Smooth muscle cell (in vitro differentiated cells): ENCODE results near the gene NOX3. TPM values are rescaled to one million over a fixed set of nuclear protein-coding genes. Genes with fewer than 3 reads are reported as not detected.

Experiments used
- DNase-seq: peaks from one replicate; lab custom pipeline; 2025; ENCODE audit not compliant: unreplicated experiment; lab: John Stamatoyannopoulos, UW
- H2AFZ ChIP-seq: fragments of 200-600 bp; sonication (generic); 2 replicates; pipeline ENCODE4 v1.6.0; 2016; ENCODE audit warnings: antibody characterized with exemption, low read depth, mild to moderate bottlenecking
- H3F3A ChIP-seq: fragments of 200-600 bp; sonication (generic); 2 replicates; pipeline ENCODE4 v1.6.0; 2017; ENCODE audit warnings: antibody characterized with exemption, low read depth
- H3K27ac ChIP-seq: fragments of 200-600 bp; sonication (generic); 2 replicates; pipeline ENCODE4 v1.5.1; 2016; ENCODE audit warnings: low read depth, mild to moderate bottlenecking
- H3K27me3 ChIP-seq: fragments of 200-600 bp; sonication (generic); 2 replicates; pipeline ENCODE4 v1.6.1; 2016; ENCODE audit warnings: low read depth, mild to moderate bottlenecking
- H3K36me3 ChIP-seq: fragments of 200-600 bp; sonication (generic); 2 replicates; pipeline ENCODE4 v1.5.1; 2016; ENCODE audit warnings: low read depth
- H3K4me1 ChIP-seq: fragments of 200-600 bp; sonication (generic); 2 replicates; pipeline ENCODE4 v1.5.1; 2016; ENCODE audit warnings: low read depth
- H3K4me2 ChIP-seq: fragments of 200-600 bp; sonication (generic); 2 replicates; pipeline ENCODE4 v1.6.0; 2016; ENCODE audit warnings: mild to moderate bottlenecking
- H3K4me3 ChIP-seq: fragments of 200-600 bp; sonication (generic); 2 replicates; pipeline ENCODE4 v1.5.1; 2016; ENCODE audit warnings: mild to moderate bottlenecking
- H3K79me2 ChIP-seq: fragments of 200-600 bp; sonication (generic); 2 replicates; pipeline ENCODE4 v1.6.0; 2016; ENCODE audit warnings: low read depth, mild to moderate bottlenecking
- H3K9ac ChIP-seq: fragments of 200-600 bp; sonication (generic); 2 replicates; pipeline ENCODE4 v1.6.0; 2016; ENCODE audit warnings: low read depth
- H3K9me3 ChIP-seq: fragments of 200-600 bp; sonication (generic); replicated peaks from 2 replicates; pipeline ENCODE4 v1.5.1; 2016; ENCODE audit warnings: low read depth
- H4K20me1 ChIP-seq: fragments of 200-600 bp; sonication (generic); 2 replicates; pipeline ENCODE4 v1.6.0; 2016; ENCODE audit warnings: low read depth
- WGBS: methylation state at CpG from one replicate; pipeline ENCODE4 v1.1.7; 2016; ENCODE audit warnings: low lambda C conversion rate; 5-methylcytosine and 5-hydroxymethylcytosine counted together
- polyA plus RNA-seq: library from polyadenylated mRNA; unstranded; fragments of >200 nt; fragmentation: Nextera tagmentation; extraction: Ambion mirVana; gene quantifications from 2 replicates; pipeline ENCODE4 v1.2.1, GENCODE V29; 2016
- total RNA-seq: library from RNA; depleted of rRNA; stranded (reverse); fragments of >200 nt; gene quantifications from 2 replicates; pipeline ENCODE4 v1.2.3, GENCODE V29; 2014
- TF ChIP-seq, protein P1 (sequence below): fragments of 200-600 bp; sonication (generic); IDR thresholded peaks from 2 replicates; pipeline ENCODE4 v1.5.1; 2017; ENCODE audit warnings: borderline replicate concordance, mild to moderate bottlenecking, antibody characterized with exemption; ENCODE audit not compliant: insufficient read depth, poor library complexity, severe bottlenecking

The NOX3 gene, protein sequence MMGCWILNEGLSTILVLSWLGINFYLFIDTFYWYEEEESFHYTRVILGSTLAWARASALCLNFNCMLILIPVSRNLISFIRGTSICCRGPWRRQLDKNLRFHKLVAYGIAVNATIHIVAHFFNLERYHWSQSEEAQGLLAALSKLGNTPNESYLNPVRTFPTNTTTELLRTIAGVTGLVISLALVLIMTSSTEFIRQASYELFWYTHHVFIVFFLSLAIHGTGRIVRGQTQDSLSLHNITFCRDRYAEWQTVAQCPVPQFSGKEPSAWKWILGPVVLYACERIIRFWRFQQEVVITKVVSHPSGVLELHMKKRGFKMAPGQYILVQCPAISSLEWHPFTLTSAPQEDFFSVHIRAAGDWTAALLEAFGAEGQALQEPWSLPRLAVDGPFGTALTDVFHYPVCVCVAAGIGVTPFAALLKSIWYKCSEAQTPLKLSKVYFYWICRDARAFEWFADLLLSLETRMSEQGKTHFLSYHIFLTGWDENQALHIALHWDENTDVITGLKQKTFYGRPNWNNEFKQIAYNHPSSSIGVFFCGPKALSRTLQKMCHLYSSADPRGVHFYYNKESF
- total RNA-seq (not detected in 2 replicates), polyA plus RNA-seq (not detected in 2 replicates)

DNA sequence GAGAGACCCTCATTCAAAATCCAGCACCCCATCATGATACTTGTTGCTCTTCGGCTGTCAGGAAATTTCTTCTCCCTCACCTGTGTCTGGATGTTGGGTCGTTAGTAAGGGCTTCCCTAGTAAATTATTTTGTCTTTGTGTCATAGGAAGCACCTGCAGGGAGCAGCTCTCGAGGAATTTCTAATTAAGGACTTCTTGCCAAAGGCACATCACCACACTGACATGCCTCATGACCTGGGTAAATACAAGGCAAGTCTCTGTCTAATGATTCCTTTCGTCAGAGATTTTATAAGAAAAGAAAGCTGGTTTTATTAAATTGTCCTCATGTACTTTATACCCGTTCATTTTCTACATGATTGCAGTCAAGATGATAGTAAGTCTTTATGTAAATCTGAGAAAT, at the start of gene NOX3:
Gene NOX3, minus strand, starts transcription at position 74 of the 400 bp plus-strand sequence. Its CDS starts 39 bp downstream, at position 35.
- no peak within 1 kb of the TSS for H2AFZ ChIP-seq
- no peaks in the 10 kb centered on the region for H3K36me3 ChIP-seq
- no peaks in the 10 kb centered on the region for H3K9me3 ChIP-seq
- H4K20me1 ChIP-seq = no peaks in the 10 kb centered on the region
- TF ChIP-seq, protein P1, sequence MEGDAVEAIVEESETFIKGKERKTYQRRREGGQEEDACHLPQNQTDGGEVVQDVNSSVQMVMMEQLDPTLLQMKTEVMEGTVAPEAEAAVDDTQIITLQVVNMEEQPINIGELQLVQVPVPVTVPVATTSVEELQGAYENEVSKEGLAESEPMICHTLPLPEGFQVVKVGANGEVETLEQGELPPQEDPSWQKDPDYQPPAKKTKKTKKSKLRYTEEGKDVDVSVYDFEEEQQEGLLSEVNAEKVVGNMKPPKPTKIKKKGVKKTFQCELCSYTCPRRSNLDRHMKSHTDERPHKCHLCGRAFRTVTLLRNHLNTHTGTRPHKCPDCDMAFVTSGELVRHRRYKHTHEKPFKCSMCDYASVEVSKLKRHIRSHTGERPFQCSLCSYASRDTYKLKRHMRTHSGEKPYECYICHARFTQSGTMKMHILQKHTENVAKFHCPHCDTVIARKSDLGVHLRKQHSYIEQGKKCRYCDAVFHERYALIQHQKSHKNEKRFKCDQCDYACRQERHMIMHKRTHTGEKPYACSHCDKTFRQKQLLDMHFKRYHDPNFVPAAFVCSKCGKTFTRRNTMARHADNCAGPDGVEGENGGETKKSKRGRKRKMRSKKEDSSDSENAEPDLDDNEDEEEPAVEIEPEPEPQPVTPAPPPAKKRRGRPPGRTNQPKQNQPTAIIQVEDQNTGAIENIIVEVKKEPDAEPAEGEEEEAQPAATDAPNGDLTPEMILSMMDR = no peak
- 68% methylated on average over 5 of the region's 5 CpGs for WGBS
- no peak within 1 kb of the TSS for H3K9ac ChIP-seq
- no peak within 1 kb of the TSS for H3K4me2 ChIP-seq
- H3K4me3 ChIP-seq = no peak within 1 kb of the TSS
- no peak within 1 kb of the TSS for H3K27ac ChIP-seq
- H3K4me1 ChIP-seq = peaks cover 9% of the 10 kb centered on the region
- no peak for DNase-seq
- H3K79me2 ChIP-seq = no peaks in the 10 kb centered on the region
- peaks cover 6% of the 10 kb centered on the region for H3K27me3 ChIP-seq
- no peaks in the 10 kb centered on the region for H3F3A ChIP-seq

DNA sequence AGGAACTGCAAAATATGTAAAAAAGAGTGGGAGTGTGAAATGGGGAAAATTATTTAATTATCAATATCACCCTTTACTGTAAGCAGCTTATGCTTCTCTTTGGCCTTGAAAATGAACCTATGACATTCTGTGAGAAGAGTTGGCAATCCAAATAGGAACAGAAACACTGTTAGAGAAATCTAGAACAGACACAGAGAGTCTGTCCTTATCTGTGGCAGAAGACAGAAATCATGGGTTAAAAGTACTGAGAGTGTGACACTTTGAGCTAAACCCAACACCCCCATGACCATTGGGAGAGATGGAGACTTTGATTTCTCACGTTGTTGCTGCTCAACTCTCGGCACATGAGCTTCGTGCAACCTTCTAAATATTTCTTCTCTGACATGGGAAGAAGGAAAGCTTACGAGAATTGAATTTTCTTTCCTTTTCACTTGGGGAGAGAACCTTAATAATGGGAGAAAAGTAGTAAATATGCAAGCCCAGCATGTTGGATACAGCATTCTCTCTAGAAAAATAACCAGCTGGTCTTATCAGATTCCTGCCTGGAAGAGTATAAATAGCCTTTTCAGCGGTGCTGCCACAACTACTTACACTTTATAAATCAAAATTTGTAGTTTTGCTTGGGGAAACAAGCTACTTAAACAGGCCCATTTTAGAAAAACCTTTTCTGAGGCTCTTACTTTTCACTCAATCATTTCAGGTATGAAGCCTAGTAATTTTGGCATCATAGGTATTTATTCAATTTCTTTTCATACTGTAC, 49.4 kb upstream of the NOX3 start:
- Histone ChIP-seq H3K27ac (peak overlapping the region; percentile 10), H4K20me1 (no peaks in the 10 kb centered on the region), H3K9ac (no peak overlapping the region), H2AFZ (peak overlapping the region; percentile 86), H3K4me2 (peak overlapping the region; percentile 43), H3K36me3 (no peaks in the 10 kb centered on the region), H3K79me2 (no peaks in the 10 kb centered on the region), H3K4me1 (no peaks in the 10 kb centered on the region), H3K4me3 (no peak overlapping the region), H3K27me3 (no peaks in the 10 kb centered on the region), H3K9me3 (no peaks in the 10 kb centered on the region), H3F3A (no peaks in the 10 kb centered on the region)
- DNase-seq = no peak
- TF ChIP-seq, protein P1 = no peak
- WGBS = 67% methylated on average over 5 of the region's 5 CpGs

DNA sequence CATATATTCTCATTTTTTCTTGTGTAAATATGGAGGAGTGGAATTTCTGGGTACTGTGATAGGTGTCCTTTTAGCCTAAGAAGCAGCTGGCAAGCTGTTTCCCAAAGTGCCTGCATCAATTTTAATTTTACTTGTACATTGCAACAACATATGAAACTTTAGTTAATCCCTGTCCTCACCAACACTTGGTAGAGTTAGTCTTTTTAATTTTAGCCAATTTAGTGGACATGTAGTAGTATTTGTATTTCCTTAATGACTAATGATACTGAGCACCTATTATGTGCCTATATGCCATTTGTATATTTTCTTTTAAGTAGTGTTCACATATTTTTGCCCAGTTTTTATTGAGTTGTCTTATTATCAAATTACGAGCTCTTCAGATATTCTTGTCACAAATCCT, 46.8 kb upstream of the NOX3 start:
- Histone ChIP-seq H3K79me2 (no peaks in the 10 kb centered on the region), H3K4me3 (no peak overlapping the region), H3K9me3 (no peaks in the 10 kb centered on the region), H3F3A (no peaks in the 10 kb centered on the region), H3K4me2 (no peak overlapping the region), H3K27ac (no peak overlapping the region), H3K4me1 (no peaks in the 10 kb centered on the region), H4K20me1 (no peaks in the 10 kb centered on the region), H3K9ac (no peak overlapping the region), H3K27me3 (no peaks in the 10 kb centered on the region), H2AFZ (no peak overlapping the region), H3K36me3 (no peaks in the 10 kb centered on the region)
- TF ChIP-seq, protein P1 = no peak
- DNase-seq = no peak
- 94% methylated on average over 1 of the region's 1 CpG for WGBS
